K562 (cell line): Measurements from ENCODE around the gene TEX261. TPM values are rescaled to one million over a fixed set of nuclear protein-coding genes. Genes with fewer than 3 reads are reported as not detected.

Source experiments
- ATAC-seq: fragments of 200-7000 bp; cut with Tn5 transposase; 3 replicates; pipeline ENCODE4 v1.9.1; 2020; ENCODE audit warnings: moderate library complexity
- BruUV-seq: library from RNA; stranded (reverse); fragments of 400-500 nt; replicated peaks from 2 replicates; lab custom pipeline; 2021; lab: Mats Ljungman, UMichigan
- CTCF ChIA-PET: fragments of 300-600 bp; formaldehyde crosslinking; extraction: SDS; loops from one replicate; lab custom pipeline; 2021; ENCODE audit warnings: low intra/inter-chr PET ratio; lab: Yijun Ruan, JAX
- POLR2A ChIA-PET: fragments of 300-600, 350-650 bp; sonication (Branson Sonifier 250); formaldehyde crosslinking; extraction: SDS; loops from one replicate; lab custom pipeline; 2021; ENCODE audit warnings: antibody characterized with exemption, inconsistent platforms; lab: Yijun Ruan, JAX
- DNase-seq, 4 experiments: peaks; one replicate each; pipeline versions ENCODE4 v3.0.0 to v3.0.0-alpha.2; 2011 to 2018; ENCODE audit warnings: low spot score in 3 of 4, mixed read lengths in 3 of 4; ENCODE audit errors: extremely low read depth in 1 of 4
- FAIRE-seq: peaks from 2 replicates; lab custom pipeline; 2011; peaks lifted over from hg19 to GRCh38; lab: Jason Lieb, UNC
- H2AFZ ChIP-seq: 2 replicates; pipeline ENCODE4 v1.6.0; 2011; ENCODE audit warnings: low read depth, low read length, control low read depth, inconsistent platforms
- H3K27ac ChIP-seq: fragments of 200-600 bp; 3 replicates; pipeline ENCODE4 v1.8.0; 2011; ENCODE audit warnings: low read depth, mild to moderate bottlenecking, control low read depth, inconsistent platforms, low read length, moderate library complexity, mixed read lengths; ENCODE audit errors: extremely low read depth
- H3K27me3 ChIP-seq, 2 experiments: fragments of 300-600 bp in 1 of 2; 2 replicates in 1 of 2; 3 replicates in 1 of 2; pipeline versions ENCODE4 v1.6.0 to v1.8.0; 2011; ENCODE audit warnings: inconsistent platforms in 2 of 2, low read length in 2 of 2, mild to moderate bottlenecking in 1 of 2, mixed read lengths in 1 of 2, moderate library complexity in 1 of 2; ENCODE audit not compliant: control insufficient read depth in 2 of 2, insufficient read depth in 2 of 2
- H3K36me3 ChIP-seq: fragments of 300-600 bp; 3 replicates; pipeline ENCODE4 v1.8.0; 2011; ENCODE audit warnings: mild to moderate bottlenecking, low read length, inconsistent platforms; ENCODE audit not compliant: control insufficient read depth, insufficient read depth
- H3K4me1 ChIP-seq, 2 experiments: fragments of 200-600 bp in 1 of 2; replicated peaks in 1 of 2; 2 replicates in 1 of 2; 3 replicates in 1 of 2; pipeline versions ENCODE4 v1.5.1 to v1.8.0; 2011; ENCODE audit warnings: inconsistent platforms in 2 of 2, low read length in 2 of 2, mild to moderate bottlenecking in 1 of 2, mixed read lengths in 1 of 2, moderate library complexity in 1 of 2; ENCODE audit not compliant: control insufficient read depth in 2 of 2, insufficient read depth in 2 of 2
- H3K4me2 ChIP-seq: 2 replicates; pipeline ENCODE4 v1.6.1; 2011; ENCODE audit warnings: low read length, control low read depth, inconsistent platforms, mixed read lengths; ENCODE audit not compliant: insufficient read depth
- H3K4me3 ChIP-seq: fragments of 200-600 bp; sonication (generic), shearing (Covaris generic); 2 replicates; pipeline ENCODE4 v1.5.1; 2016; ENCODE audit warnings: control low read depth, inconsistent platforms
- H3K79me2 ChIP-seq: fragments of 200-600 bp; 3 replicates; pipeline ENCODE4 v1.8.0; 2011; ENCODE audit warnings: low read length, inconsistent platforms; ENCODE audit not compliant: control insufficient read depth, insufficient read depth
- H3K9ac ChIP-seq, 2 experiments: 2 replicates each; pipeline versions ENCODE4 v1.6.0 to v1.6.1; 2011; ENCODE audit warnings: low read depth in 2 of 2, low read length in 2 of 2, control low read depth in 1 of 2, inconsistent platforms in 1 of 2, mild to moderate bottlenecking in 1 of 2, mixed read lengths in 1 of 2; ENCODE audit not compliant: insufficient read depth in 1 of 2
- H3K9me1 ChIP-seq: one replicate; pipeline ENCODE4 v1.6.0; 2011; ENCODE audit warnings: inconsistent platforms, mild to moderate bottlenecking, low read length, moderate library complexity; ENCODE audit not compliant: control insufficient read depth, insufficient read depth
- H3K9me3 ChIP-seq: replicated peaks from 2 replicates; pipeline ENCODE4 v1.5.1; 2011; ENCODE audit warnings: low read depth, low read length, inconsistent platforms; ENCODE audit not compliant: control insufficient read depth, insufficient read depth
- H4K20me1 ChIP-seq: replicated peaks from 2 replicates; pipeline ENCODE4 v1.6.1; 2011; ENCODE audit warnings: low read length, inconsistent platforms, mixed read lengths; ENCODE audit not compliant: control insufficient read depth, insufficient read depth
- CEBPG ChIP-seq, 3 experiments: fragments of 200-800 bp in 1 of 3; sonication (Bioruptor generic) in 1 of 3; sonication (generic) in 1 of 3; formaldehyde crosslinking in 1 of 3; IDR thresholded peaks in 2 of 3; conservative IDR thresholded peaks in 1 of 3; 2 replicates each; pipeline versions ENCODE4 v1.6.1 to v1.8.0; 2016 to 2022; ENCODE audit warnings: missing compliant biosample characterization in 2 of 3, missing genetic modification characterization in 2 of 3, mild to moderate bottlenecking in 1 of 3, missing genetic modification reagents in 1 of 3
- E2F4 ChIP-seq: sonication (generic); formaldehyde crosslinking; IDR thresholded peaks from 2 replicates; pipeline ENCODE4 v1.8.0; 2022; ENCODE audit warnings: mild to moderate bottlenecking, low read depth, missing genetic modification reagents
- WGBS: fragments of 100-300 bp; shearing (Covaris generic); methylation state at CpG from one replicate; pipeline ENCODE4 v1.1.6; 2016; ENCODE audit warnings: low coverage, mixed read lengths; ENCODE audit not compliant: insufficient coverage; ENCODE audit errors: missing lambda C conversion rate; 5-methylcytosine and 5-hydroxymethylcytosine counted together
- in situ Hi-C: fragments of 300-500 bp; cut with MboI; formaldehyde crosslinking; loops from 4 replicates; pipeline ENCODE4 v1.15.0; 2018; ENCODE audit warnings: inconsistent platforms, mixed read lengths
- intact Hi-C: fragments of 100-400 bp; cut with micrococcal nuclease; formaldehyde crosslinking; loops from 2 replicates; pipeline ENCODE4 v1.14.2; 2022
- polyA plus RNA-seq, 8 experiments: library from polyadenylated mRNA; depleted of rRNA in 4 of 8; stranded (reverse) in 5 of 8; unstranded in 3 of 8; fragments of >200 nt; fragmentation: Nextera tagmentation in 2 of 8; fragmentation: Illumina TruSeq in 1 of 8; extraction: Ambion mirVana in 2 of 8; extraction: Trizol in 1 of 8; gene quantifications; 2 replicates each; pipeline versions ENCODE4 v1.2.1 to v1.2.3, GENCODE V29; 2011 to 2014; ENCODE audit warnings: inconsistent platforms in 1 of 8, missing spikeins in 1 of 8
- total RNA-seq, 7 experiments: library from RNA; depleted of rRNA in 6 of 7; stranded (reverse); fragments of >200 nt in 6 of 7; fragmentation: Illumina TruSeq in 2 of 7; extraction: Trizol in 2 of 7; gene quantifications; 2 replicates each; pipeline versions ENCODE4 v1.2.1 to v1.2.3, GENCODE V29; 2011 to 2021; ENCODE audit warnings: low replicate concordance in 1 of 7

The TEX261 gene
- total and polyA plus RNA-seq, 9 of the 15 experiments (the other 6 are each of a cell fraction or from before 2014, with no cell fraction given), result 11.9 to 110 (median 51.9) TPM

GRCh38 chr2:70949086-70949485 lies 45.6 kb downstream of the TEX261 start:
- intact Hi-C loops, result loop anchor here (10.0 kb wide), 1 partner anchor 644 kb away; the partner anchor contains the start of gene FAM136A
- FAIRE-seq (no peak), ATAC-seq (no peak)
- peak overlapping the region; percentile 79; the same call in 1 of the 2 replicates for H3K4me2 ChIP-seq
- H4K20me1 ChIP-seq, result no peaks in the 10 kb centered on the region
- H3K4me3 ChIP-seq, result no peak overlapping the region
- CTCF ChIA-PET, result interaction anchor here (0.8 to 4.2 kb wide), 7 partner anchors 28 to 633 kb away, joined by 3 to 48 read pairs (median 5); no protein-coding TSS in a partner anchor
- no peak for TF ChIP-seq E2F4
- no peak for TF ChIP-seq CEBPG (CRISPR knock-in tag; IDR thresholded peaks at IDR 0.05)
- no peak for TF ChIP-seq CEBPG (tag; conservative IDR thresholded peaks at IDR 0.05 in 1 of 2, IDR thresholded peaks at IDR 0.05 in 1 of 2)
- TF ChIP-seq, all 486 proteins: peak for 0
- no peak for DNase-seq
- 37% methylated on average over 11 of the region's 11 CpGs for WGBS
- Histone ChIP-seq H3K27ac (no peak overlapping the region), H2AFZ (peak overlapping the region; percentile 89), H3K9me3 (no peaks in the 10 kb centered on the region), H3K9ac (no peak overlapping the region), H3K4me1 (peaks cover 2 to 11% of the 10 kb centered on the region in 2 experiments; a peak in 3 of 5 replicates), H3K79me2 (no peaks in the 10 kb centered on the region), H3K36me3 (no peaks in the 10 kb centered on the region), H3K9me1 (no peaks in the 10 kb centered on the region), H3K27me3 (peaks cover 3 to 15% of the 10 kb centered on the region in 2 experiments; a peak in 2 of 5 replicates)
- no TSS peak for BruUV-seq
- POLR2A ChIA-PET, result interaction anchor here (1.5 kb wide), 1 partner anchor 15 kb away, joined by 5 read pairs; no protein-coding TSS in a partner anchor
- in situ Hi-C loops, result loop anchor here (5.0 to 10.0 kb wide), 4 partner anchors 82 to 634 kb away; partner anchors contain the start of gene FIGLA
